Endometrium (tissue), 2 donors: ENCODE results near the gene EIF4G1.

ENCODE experiments used
- FAIRE-seq: peaks from 2 replicates; lab custom pipeline; 2012; peaks lifted over from hg19 to GRCh38; lab: Jason Lieb, UNC
- donor health status: control.
- donor health status: control.

Gene EIF4G1

GRCh38 chr3:184305577-184305976, 8.8 kb upstream of the EIF4G1 start:
- no peak for FAIRE-seq

GRCh38 chr3:184306341-184306972, 7.9 kb upstream of the EIF4G1 start:
- no peak for FAIRE-seq

- FAIRE-seq: no peak
These were observed 6.5 kb upstream of the EIF4G1 start for GRCh38 chr3:184307915-184308314.

- FAIRE-seq: no peak
These were observed 5.7 kb upstream of the EIF4G1 start for GRCh38 chr3:184308744-184309143.

GRCh38 chr3:184311633-184312032, 2.8 kb upstream of the EIF4G1 start:
- no peak for FAIRE-seq

GRCh38 chr3:184314700-184315542, 515 bp downstream of the EIF4G1 start:
- FAIRE-seq: no peak

GRCh38 chr3:184315543-184315867, 1.1 kb downstream of the EIF4G1 start:
- no peak for FAIRE-seq

GRCh38 chr3:184315871-184316661, 1.7 kb downstream of the EIF4G1 start:
- FAIRE-seq: no peak

- FAIRE-seq: no peak
These were observed 2.4 kb downstream of the EIF4G1 start for GRCh38 chr3:184316792-184317191.

- no peak for FAIRE-seq
These were observed 2.8 kb downstream of the EIF4G1 start for GRCh38 chr3:184317201-184317600.

- FAIRE-seq: no peak
These were observed 5.7 kb downstream of the EIF4G1 start for GRCh38 chr3:184320104-184320445.

GRCh38 chr3:184321666-184322065, 7.3 kb downstream of the EIF4G1 start:
- FAIRE-seq: no peak

GRCh38 chr3:184322731-184323487, 8.5 kb downstream of the EIF4G1 start:
- FAIRE-seq: no peak

- FAIRE-seq: no peak
These were observed 9.3 kb downstream of the EIF4G1 start for GRCh38 chr3:184323696-184324095.

- FAIRE-seq: no peak
These were observed 10.9 kb downstream of the EIF4G1 start for GRCh38 chr3:184325269-184325668.

- FAIRE-seq: no peak
These were observed 11.4 kb downstream of the EIF4G1 start for GRCh38 chr3:184325715-184326369.

- FAIRE-seq: no peak
These were observed 12.8 kb downstream of the EIF4G1 start for GRCh38 chr3:184327171-184327570.

GRCh38 chr3:184328516-184328915, 14.1 kb downstream of the EIF4G1 start:
- no peak for FAIRE-seq

- no peak for FAIRE-seq
These were observed 18.1 kb downstream of the EIF4G1 start for GRCh38 chr3:184332370-184333090.

- FAIRE-seq: no peak
These were observed 18.8 kb downstream of the EIF4G1 start for GRCh38 chr3:184333190-184333589.

- FAIRE-seq: no peak
These were observed 19.3 kb downstream of the EIF4G1 start for GRCh38 chr3:184333700-184334099.
